NCI-H82 treated with DMSO at 0.1 percent for 48 hours (cell line): ENCODE data around the gene HYAL1.

Experiments
- DNase-seq: peaks from one replicate; lab custom pipeline; 2025; ENCODE audit not compliant: unreplicated experiment; lab: John Stamatoyannopoulos, UW

The HYAL1 gene

DNA sequence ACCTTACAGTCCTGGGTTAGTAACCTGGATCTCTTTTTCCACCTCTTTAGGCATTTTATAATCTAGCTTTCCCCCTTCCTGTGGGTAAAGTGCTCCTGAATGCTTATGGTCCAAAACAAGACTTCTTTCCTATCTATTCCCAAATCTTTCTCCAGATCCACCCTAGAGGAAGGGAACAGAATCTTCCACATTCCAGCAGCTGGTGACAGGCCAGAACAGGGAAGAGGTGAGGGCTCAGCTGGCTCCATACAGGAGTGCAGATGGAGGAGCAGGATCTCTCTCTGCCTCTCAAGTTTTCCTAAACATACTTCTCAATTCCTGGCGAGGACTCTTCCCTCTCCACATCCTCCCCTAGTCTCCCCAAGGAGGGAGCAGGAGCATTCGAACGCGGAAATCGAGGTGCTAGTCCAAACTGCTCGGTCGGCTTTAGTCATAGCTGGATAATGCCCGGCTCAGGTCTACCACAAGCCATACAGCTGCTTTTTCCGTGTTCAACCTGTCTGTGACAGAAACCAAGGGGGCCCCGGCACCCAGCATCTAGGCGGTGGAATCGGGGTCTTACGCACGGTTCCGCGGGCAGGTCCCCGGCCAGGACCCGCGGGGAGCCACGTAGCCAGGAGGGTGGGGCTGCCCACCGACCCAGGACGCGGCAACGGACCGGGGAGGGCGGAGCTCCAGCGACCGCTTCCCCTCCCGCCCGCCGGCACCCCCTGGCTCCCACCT is 33.2 kb upstream of the HYAL1 start:
- DNase-seq = no peak

DNA sequence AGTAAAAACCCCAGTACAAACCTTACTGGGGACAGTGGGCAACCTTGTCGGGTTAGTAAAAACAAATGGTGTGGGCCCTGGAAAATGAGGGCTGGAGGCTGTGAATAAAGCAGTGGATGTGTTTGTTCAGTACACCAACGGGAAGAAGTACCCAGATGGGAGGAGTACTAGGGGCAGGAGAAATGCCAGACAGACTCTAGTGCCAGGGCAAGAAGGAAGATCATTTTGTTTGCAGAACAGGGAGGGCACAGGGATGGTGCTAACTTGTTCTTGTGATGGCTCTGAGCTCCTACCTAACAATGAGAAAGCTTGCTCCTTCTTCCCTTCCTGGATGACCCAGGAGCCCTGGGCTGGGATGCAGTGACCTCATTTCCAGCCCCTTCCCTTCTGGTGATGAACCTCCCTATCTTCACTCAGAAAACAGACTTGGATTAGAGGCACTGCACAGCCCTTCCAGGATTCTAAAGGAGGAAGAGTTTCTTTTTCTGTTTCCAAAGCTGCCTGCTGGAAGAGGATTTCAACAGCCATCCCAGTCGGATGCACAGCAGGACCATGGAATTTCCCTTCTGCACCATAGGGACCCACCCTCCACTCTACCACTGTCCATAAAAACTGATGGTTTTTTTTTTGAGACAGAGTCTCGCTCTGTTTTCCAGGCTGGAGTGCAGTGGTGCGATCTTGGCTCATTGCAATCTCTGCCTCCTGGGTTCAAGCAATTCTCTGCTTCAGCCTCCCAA is 31.1 kb upstream of the HYAL1 start:
- no peak for DNase-seq

DNA sequence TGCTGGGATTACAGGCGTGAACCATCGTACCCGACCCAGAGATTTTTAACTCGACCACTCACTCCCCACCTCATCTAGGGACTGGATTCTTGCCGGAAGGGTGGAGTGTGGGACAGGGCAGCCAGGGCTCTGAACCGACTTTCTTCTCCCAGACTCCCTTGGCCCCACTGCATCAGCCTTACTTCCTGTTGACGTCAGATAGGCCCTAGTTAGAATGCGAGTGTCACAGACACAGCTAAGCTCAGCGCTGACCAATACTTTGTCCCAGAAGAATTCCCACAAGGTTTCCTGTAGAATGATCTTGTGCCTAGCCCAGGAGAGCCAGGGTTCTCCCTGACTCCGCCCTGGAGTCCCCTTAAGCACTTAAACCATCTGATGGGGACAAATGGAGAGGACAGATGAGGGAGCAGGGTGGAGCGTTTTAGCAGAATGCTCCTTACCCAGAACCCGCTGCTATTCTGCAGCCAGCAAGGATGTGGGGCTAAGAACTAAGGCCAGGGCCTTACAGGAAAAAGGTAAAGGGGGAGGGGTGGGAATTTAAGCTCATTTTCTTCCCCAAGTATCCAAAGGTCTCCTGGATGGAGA is 30.5 kb upstream of the HYAL1 start:
- no peak for DNase-seq

DNA sequence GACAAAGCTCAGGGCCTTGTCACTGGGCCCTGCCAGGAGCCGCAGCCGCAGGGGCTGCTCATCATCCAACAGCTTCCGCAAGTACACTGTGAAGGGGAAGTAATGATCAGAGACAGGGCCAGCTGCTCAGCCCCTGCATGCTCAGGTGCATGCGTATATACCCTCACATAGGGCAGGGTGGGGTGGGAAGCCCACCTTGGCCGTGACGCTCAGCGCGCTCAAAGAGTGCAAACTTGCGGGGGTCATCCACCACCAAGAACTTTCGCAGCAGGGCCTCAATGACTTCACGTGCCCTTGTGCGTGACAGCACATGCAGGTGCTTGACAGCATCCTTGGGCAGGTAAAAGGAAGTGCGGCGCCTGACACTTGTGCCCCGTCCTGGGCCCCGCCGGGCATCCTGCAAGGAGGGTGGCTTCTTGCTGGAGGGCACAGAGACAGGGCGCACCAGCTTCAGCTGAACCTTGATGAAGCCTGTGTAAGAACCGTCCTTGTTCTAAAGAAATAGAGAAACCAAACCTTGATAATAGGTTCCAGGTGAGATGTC is 28.1 kb upstream of the HYAL1 start:
- DNase-seq = no peak

DNA sequence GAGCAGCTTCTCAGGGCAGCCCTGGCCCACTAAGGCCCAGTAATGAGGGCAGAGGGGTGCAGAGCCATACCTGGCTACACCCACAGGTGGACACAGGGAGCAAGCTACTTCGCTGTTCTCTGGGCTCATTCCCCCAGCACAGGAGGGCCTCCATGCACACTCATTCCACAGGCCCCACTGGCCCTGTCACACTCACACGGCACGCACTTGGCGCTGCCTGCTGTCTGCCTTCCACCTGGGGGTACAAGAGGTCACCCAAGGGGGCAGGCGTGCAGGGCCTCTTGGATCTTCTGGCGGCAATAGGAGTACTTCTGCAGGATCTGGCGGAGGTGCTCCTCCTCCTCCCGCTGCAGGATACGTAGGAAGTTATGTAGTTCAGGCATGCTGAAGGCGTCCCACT is 27.0 kb upstream of the HYAL1 start:
- no peak for DNase-seq

DNA sequence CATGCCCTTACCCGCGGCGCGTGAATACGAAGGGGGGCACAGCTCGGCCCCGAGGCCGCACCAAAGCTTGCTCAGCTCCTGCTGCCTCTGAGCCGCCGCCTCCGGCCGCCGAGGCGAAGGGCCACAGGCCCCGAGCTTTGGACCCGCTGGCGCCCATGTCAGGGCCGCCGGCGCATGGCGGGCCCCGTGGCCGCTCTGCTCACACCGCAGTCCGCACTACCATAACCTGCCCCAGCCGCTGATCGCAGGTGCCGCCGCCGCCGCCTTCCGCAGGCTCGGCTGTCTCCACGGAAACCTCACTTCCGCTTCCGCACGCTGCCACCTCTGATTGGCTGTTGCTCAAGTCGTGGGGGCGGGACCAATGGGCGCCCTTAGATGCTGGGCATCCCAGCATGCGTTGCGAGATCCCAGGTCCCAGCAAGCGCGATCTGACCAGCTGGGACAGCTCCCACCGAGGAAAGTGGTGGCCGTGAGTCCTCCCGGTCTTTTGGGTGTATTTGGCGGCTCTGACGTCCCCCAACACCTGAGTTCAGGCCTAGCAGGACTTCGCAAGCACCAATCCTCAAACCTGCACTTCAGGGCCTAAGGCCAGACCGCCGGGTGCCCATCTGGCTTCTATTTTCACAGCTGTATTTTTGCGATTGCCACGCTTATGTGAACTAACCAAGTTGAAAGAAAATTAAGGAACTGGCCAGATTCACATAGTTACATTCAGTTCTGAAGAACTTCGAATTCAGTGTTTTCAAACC is 24.7 kb upstream of the HYAL1 start, which contains the start of gene TUSC2:
Gene TUSC2, minus strand, starts transcription at position 281 of the 749 bp plus-strand sequence. Its CDS starts 124 bp downstream, at position 157.
- DNase-seq = peak; percentile 76

DNA sequence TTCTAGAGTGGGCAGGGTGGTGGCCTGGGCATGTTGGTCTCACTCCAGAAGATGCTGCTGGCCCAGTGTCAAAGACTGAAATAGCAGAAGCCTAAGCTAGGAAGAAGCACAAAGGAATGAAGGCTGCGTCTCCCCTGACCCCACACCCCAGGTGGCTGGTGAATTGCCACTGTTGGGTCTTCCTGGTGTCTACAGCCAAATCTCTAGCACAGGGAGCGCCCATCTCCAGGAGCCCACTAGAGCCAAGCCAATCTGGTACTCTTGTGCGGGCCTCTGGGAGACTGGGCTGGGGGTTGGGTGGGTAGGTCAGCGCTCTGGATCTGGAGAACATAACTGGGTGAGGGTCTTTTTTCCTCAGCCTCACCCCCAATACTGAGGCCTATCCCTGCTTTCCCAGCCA is 23.8 kb upstream of the HYAL1 start:
- DNase-seq = no peak

DNA sequence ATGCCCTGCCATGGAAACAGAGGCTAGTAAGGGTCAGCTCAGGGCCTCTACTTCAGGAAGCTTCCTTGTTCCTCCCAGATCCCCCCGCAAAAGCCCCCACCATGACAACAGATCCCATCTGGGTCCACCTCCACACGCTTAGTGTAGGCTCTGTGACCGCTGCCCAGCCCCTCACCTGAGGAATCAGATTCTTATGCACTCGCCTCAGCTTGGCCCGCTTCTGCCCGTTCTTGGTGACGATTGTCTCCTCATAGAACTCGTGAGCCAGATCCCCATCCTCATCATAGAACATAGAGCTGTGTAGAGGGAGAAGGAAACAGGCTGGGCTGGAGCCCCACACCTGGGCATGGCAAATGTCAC is 22.8 kb upstream of the HYAL1 start:
- DNase-seq = no peak

DNA sequence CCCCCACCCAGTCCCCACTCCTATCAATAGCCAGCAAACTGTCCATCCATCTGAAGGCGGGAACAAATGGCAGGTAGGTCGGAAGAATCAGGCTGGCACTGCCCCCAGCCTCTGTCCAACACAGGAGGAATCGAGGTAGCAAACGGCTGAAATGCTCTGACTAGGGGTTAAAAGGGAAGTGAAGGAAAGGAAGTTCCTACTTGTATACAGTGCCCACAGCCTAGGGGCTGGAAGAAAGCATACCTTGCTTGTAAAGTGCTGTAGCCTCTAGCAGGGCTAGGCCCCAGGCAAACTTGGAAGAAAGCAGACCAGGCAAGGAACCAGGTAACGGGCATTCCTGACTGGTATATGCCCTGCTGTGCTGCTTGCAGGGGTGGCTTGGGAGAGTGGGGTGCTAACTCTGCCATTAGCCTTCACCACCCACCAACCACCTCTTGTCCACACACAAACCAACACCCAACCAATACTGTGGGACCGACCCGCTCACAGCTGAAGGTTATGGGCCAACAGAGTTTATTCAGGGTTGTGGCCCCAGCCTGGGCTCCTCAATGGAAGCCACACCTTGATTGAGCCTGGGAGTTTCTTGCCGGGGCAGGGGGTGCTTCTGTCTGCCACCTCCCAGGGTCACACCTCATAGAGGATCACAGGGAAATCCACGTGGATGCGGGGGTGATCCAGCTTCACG is 22.3 kb upstream of the HYAL1 start:
- DNase-seq = no peak

DNA sequence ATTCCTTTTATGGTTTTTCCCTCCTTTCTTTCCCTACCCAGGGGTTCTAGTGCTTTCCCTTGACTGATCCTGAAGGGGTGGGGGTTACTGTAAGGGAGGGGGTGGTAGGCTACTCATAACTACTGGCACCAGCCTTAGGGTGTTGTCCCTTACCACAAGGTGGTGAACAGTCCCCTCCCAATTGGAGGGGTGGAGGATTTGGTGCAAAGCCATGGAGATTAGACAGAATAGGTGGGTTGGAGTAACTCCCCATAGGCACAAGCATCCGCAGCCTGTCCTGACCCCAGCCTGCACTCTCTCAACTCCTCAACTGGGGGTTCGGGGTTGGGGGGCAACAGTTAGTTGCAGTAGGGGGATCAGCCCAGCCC is 21.7 kb upstream of the HYAL1 start:
- DNase-seq = no peak

DNA sequence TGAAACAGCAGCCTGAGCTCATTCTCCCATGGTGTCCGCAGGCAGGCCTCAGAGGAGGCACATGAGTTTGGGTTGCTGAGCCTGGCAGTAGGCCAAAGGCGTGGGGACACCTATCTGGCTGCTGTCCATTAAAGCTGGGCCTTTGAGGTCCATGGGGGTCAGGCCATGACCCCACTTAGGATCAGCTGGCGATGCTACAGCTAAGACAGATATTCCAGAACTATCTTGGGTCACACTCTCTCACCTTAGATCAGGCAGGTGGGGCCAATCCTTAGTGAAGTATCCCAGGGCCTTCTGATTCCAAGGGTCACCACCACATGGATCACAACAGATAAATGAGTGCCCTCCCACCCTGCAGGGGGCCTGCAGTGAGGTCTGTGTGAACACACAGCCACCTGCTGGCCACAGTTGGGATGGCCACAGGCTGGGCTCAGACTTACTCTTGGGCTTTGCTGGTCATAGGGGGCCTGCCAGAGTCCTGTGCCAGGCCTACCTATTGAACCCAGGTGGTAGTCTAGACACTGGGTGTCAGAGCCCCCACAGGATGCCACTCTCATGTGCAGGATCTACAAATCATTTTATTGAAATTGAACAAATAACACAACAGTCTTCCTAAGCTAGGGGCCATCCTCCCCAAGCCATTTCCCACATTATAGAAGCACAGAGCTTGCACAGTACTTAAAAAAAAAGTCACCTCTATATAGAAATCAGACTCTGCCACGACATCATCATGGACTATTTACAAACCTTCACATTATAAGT is 21.2 kb upstream of the HYAL1 start:
- peak; percentile 13 for DNase-seq

DNA sequence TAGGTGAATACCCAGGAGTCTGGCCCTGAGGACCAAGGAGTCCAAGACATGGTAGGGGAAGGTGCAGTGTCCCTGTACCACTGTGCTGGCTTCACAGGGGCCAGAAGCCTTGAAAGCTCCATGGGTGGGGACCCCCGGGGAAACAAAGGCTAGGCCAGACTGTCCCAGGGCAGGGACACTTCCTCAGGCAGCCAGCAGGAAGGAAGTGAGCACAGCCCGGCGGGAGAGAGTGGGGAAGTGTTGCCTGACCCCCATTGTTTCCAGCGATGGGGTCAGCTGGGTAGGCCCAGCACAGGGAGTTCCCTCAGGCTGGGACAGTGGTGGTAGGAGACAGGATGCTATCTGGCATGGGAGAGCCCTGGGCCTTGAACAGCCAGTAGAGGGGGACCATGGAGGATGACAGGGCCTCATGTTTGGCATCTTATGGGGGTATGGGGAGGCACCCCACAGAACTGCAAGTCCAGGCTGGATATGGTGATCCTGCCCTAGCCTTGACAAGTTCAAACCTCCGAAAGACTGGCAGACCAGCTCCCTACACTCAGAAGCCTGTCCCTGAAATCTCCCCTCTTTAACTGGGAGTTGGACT is 20.3 kb upstream of the HYAL1 start:
- DNase-seq = no peak

DNA sequence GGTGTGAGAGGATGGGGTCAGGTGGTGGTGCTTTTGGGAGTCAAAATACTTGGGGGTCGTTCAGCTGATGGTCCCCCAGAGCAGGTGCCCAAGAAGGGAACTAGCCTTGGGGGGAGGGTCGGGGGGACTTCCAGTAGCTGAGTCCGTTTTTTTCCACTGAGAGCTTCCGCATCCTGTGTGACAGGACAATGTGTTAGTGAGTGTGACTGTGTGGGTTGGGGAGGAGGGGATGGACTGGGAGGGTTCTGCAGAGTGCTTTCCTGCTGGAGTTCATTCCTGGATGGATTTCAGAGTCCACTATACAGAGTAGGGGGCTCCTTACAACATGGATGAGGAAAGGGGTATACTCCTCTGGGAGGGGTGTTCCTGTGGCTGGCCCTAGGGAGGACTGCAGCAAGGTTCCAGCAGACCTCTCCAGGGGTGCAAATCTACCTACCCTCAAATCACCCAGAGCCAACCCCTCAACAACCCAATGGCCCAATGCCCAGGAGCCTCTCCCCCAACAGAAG is 19.8 kb upstream of the HYAL1 start:
- DNase-seq = no peak

DNA sequence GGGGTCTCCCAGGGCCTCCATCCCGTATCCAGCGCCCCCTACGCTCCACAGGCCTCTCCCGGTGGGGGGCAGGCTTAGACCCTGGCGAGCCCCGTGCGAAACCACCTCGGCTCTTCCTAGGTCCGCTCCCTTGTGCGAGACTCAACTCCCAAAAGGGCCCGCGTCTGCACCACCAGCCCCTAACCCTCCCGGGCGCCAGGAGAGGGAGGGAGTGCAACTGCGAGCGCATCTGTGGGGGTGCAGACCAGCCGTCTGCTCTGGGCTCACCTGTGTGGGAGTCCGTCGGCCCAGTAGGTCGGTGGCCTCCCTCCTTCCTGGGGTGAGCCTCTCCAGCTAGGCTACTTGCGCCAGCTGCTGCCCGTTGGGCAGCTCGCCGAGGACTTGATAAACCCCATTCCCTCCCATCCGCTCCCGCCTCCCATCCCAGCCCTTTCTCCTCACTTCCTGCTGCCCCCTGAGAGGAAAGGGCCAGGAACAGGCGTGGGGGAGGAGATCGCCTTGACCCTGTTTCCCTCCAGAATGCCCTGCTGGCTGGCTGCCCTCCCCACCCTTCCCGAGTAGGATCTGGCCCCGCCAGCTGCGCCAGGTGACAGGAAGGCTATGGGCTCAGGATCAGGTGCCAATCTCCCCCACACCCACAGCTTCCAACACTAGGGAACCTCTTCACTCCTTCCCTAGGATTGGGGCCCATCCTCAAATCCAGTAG is 19.2 kb upstream of the HYAL1 start, which contains the start of gene HYAL2:
Gene HYAL2, minus strand, starts transcription at position 360 of the 706 bp plus-strand sequence. CDS start 2,256 bp downstream, outside the sequence.
- no peak for DNase-seq

DNA sequence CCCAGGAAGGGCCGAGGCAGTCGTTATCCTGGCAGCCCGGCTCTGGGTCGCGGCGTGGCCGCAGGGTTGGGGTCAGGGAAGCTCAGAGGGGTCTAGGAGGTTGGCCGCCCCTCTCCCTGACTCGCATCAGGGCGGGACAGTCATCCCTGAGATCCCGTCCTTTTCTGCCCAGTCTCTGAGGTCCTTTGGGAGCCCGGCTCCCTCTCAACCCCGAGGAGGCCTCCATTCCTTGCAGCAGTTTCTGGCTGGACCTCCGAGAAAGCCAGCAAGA is 18.7 kb upstream of the HYAL1 start:
- no peak for DNase-seq

DNA sequence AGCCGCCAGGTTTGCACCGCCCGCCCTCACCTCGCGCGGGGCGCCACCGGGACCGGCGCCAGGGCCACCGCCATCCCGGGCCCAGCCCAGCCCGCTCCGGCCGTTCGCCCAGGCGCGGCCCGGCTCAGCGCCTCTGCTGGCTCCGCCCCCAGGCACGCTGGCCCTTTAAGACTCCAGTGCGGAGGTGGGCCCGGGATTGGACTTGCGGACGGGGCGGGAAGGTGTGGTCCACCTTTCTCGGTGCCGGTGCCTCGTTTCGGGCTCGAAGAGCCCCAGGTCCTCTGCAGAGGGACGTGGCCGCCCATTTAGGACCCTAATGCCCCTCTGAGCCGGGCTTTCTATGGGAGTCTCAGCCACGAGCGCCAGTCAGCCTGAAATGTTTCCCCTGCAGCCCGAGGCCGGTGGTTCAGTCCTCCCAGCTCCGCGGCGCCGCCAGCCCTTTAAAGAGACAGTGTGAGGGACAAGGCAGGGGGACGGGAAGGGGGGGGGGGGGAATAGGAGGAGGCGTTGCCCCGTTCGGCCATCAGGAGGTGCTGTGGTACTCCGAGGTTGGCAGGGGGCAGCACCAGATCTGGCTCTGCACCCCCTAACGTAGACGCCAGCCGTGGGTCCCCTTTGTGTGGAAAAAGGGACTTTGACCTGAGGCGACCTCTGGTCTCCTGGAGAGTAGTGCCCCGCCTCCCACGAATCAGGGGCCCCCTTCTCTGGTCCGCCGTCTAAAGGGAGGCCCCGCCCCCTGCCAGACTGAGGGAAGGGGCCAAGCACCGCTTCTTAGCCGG is 18.2 kb upstream of the HYAL1 start:
- peak; percentile 67 for DNase-seq

DNA sequence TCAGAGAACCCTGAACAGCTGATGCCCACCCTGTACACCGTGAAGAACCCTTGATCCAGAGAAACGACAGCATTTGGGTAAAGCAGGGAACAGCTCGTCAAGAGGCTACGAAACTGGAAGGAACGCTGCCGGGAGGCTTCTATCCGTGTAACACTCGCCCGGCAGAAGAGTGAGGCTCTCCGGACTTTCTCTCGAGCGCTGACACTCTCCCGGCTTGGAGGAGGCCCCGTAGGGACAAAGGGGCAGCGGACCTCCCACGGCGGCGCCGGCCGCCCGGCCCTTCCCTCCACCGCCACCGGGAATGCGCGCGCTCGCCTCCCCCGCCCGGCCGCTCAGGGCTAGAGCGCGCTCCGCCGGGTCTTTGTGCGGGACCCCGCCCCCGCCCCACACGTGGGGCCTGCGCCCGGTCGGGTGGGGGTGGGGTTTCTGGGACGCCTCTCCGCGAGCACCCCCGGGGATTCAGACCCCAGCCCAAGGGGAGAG is 17.5 kb upstream of the HYAL1 start:
- no peak for DNase-seq
